Measurements from ENCODE around the gene PNLIPRP2.

- no peak for TF ChIP-seq REST (IDR thresholded peaks at IDR 0.05; ENCODE audit: insufficient replicate concordance, low read depth)
- no peak for TF ChIP-seq CTCF (IDR thresholded peaks at IDR 0.05; ENCODE audit: insufficient read depth, low read length)
- TF ChIP-seq POLR2AphosphoS5 (IDR thresholded peaks at IDR 0.05; ENCODE audit: low read depth): no peak
Measured at GRCh38 chr10:116589926-116590325, 30.8 kb upstream of the PNLIPRP2 start.

Measured in HL-60 (cell line).